CMK (cell line): ENCODE measurements around the gene PRDM10.

Source experiments
- DNase-seq: peaks from one replicate; pipeline ENCODE4 v3.0.0-alpha.2; 2010; ENCODE audit warnings: low read depth

The PRDM10 gene

GRCh38 chr11:129946965-129947364 lies 55.7 kb downstream of the PRDM10 start:
- no peak for DNase-seq

GRCh38 chr11:129946256-129946655 lies 56.4 kb downstream of the PRDM10 start:
- DNase-seq = no peak

DNA sequence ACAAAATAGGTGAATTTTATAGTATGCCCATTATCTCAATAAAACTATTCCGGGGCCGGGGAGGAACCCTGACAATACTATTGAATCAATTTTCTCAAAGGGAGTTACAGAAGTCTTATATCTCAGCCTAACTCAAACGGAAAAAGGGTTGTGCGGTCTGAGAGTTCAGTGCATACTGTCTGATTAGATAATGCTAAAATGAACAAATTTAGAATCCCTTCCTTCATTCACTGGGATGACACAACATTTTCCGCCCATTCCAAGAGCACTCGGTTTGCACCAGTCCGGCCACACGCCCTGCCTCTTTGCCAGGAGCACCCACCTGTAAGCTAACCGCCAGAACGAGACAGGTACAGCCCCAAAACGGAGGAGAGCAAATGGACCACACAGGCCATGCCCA lies 57.3 kb downstream of the PRDM10 start:
- no peak for DNase-seq

- no peak for DNase-seq
Observed at GRCh38 chr11:129944696-129945095, 57.9 kb downstream of the PRDM10 start.

GRCh38 chr11:129943036-129943435 lies 59.6 kb downstream of the PRDM10 start:
- no peak for DNase-seq

DNA sequence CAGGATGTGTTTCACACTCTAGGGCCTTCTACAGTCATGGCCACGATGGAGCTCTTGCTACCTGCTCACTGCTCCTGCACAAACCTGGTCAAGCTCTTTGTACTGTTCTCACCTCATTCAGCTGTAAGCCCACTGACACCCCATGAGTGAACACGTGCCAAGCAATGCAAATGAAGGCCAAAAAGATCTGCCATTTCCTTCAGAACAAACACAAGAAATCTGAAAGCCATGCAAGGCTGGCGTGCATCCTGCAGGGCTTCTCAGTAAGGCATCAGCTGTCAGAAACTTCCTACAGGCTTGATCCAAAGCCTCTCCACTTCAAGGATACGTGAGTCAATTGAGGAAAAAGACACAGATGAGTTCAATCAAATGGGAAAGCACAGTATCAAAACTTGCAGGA lies 63.1 kb downstream of the PRDM10 start:
- DNase-seq = no peak

DNA sequence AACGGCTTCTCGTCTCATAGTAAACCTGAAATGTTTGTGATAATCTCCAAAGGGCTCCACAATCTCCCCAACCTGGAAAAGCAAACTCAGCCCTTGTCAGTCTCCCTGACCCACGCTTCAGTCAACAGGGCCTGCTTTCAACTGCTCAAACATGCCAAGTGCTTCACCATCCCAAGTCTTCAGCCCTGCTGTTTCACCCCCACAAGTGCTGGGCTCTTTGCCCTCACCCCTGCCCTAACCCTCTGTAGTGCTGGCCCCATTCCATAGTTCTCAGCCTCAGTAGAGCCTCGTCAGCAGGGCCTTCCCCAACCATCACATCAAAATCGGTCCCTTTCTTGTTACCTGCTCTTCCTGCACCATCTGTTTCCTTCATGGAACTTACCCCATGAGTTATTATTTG lies 63.9 kb downstream of the PRDM10 start:
- DNase-seq = no peak

DNA sequence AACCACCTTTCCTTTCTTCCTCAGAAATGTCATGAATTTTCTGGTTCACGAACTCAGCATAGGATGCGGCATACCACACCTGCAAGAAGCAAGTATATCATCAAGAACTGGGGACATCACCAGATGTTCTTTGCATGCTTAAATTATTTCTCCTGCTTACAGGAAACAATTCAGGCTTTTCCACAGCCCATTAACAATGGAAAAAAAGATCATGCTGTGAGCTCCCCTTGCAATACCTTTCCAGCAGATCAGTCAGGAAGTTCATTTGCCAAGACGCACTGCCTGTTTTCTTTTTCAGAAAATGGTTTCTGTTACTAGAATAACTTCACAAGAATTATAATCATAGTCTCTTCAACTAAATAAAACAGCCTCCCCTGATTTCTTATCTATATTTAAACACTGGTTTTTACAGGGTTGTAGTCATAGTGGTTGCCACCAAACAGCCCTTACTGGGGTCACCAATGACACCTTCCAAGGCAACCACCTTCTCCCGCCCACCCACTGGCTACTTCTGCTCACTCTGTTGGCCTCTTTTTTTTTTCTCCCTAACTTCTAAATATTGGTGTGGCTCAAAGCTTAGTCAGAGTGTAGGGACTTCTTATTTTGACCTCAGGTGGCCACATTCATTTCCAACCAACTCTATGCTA lies 64.9 kb downstream of the PRDM10 start:
- no peak for DNase-seq

DNA sequence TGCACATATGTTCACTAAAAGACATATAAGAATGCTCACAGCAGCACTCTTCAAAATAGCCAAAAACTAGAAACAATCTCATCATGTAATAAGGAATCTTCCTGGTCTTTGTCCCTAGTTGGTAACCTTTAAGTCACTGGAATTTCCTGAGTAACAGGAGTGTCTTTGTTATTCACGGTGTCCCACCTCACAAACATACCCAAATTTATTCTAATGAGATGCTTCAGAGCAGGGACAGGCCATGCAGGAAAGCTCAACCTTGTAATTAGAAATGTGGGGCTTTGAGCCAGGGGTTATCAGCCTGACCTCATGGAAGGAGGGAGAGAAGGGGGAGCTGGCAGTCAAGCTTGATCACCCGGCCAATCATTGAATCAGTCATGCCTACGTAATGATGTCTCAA lies 66.9 kb downstream of the PRDM10 start:
- DNase-seq = no peak

DNA sequence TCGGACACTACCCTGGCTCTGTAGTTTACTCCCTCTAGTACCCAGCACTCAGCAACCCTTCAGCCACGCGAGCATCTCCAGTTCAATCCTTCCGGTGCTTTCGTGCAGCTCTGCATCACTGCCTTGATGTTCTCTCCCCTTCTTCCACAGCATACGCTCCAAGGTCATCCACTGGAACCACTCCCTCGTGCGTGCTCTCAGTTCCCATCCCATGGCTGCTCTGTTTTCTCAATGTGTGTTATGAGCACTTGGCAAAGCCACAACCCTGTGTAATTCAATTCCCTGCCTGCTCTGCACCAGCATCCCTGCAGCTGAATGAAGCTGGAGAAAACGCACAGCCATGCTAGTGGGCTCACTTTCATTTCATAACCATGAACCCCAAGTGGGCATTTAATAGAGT lies 68.7 kb downstream of the PRDM10 start:
- no peak for DNase-seq

DNA sequence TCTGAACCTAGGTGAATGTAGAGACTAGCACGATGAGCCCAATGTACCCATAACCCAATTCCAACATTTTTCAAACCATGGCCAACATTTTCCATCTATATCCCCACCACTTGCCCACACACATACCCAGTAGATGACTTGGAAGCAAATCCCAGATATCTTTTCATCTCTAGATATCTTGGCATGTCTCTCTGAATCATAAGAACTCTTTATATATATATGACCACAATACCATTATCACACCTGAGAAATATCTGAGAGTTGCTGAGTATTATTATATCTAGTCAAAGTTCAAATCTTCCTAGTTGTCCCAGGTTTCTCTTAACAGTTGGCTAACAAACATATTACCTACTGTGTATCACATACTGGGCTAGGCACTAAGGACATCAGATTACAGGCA lies 69.4 kb downstream of the PRDM10 start:
- DNase-seq = no peak

DNA sequence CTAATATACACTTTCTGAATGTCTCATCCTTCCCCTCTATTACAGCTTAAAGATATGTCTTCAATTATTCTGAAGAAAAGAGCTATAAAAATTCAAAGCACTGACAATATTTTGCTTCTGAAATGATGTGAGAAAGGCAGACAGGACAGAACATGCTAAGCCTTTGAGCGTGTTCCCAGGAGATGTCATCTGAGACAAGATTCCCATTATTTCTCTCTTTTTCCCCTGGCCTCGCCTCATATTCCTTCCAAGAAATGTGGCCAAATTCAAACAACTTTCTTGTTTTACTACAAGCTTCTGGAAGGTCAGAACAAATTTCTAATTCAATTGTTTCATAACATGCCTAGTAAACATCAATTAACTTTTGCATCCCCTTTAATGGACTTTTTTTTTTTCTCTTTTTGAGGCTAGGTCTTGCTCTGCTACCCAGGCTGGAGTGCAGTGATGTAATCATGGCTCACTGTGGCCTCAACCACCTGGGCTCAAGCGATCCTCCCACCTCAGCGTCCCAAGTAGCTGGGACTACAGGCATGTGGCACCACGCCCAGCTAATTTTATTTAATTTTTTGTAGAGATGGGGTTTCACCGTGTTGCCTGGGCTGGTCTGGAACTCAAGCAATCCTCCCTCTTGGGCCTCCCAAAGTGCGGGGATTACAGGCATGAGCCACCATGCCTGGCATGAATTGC lies 70.1 kb downstream of the PRDM10 start:
- no peak for DNase-seq

DNA sequence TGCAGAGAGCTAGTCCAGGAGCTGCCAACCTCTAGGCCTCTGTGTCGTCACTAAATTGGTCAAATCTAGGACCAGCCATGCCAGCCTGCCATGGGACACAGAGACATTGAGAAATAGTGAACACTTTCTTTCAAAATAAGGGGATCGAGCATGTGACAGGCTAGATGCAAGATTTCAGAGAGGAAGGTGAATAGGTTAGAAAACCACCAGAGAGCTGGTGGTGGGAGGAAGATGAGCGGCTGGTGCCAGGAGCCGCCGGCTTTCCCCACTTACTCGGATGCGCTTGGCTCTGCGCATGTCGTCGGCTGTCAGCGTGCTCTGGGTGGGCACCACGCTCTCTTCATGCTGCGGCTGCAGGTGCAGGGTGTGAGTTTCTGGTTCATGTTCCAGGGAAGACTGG lies 71.9 kb downstream of the PRDM10 start:
- DNase-seq = no peak

DNA sequence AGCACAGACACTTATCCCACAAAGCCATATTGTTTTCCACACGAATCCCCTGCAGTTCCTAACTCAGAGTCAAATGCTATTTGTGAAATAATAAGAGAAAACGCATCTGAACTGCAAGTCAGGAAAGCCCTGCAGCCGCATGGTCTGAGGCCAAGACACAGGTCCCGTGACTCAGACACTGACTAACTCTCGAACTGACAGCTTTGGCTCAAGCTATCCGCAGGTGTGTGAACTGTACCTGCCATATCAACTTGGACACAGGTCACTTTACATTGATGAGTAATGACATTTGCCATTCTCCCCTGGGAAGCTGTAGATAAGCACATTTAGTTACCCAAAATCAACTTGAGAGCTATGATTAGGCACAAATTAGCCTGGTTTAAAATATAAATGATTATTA lies 72.3 kb downstream of the PRDM10 start:
- no peak for DNase-seq

DNA sequence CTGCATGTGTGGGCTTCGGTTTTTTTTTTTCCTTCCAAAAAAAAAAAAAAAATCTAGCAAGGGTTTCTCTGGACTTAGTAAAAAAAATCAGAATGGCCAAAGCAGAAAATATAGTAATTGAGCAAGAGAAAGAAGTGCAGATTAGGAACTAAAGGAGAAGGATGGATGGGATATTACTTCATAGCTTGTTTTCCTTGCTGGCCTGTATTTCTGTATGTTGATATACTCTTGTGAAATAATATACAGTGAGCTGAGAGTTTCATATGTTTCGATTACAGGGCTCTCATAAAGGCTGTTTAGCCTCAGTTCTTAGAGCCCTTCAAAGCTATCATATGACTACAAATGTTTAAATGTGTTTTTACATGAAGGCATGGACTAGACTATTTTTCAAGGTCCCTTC lies 72.9 kb downstream of the PRDM10 start:
- DNase-seq = no peak

- no peak for DNase-seq
Observed at GRCh38 chr11:129928923-129929692, 73.5 kb downstream of the PRDM10 start.

DNA sequence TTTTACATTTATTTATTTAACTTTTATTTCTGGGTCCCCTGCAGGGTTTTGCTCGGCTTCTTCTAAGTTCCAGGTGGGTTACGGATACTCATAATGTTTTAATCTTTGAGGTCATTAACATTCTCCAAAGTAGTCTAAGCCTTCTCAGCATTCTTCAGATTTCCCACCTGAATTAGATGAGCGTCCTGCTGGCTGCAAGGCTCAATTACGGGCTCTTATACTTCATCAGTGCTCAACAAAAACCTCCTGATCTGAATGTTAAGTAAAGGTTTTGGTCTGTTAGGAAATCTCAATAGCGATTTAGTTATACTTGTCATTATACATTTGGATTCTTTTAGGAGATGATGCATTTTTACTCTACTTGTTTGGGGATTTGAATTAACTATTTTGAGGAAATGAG lies 80.0 kb downstream of the PRDM10 start:
- DNase-seq = no peak

DNA sequence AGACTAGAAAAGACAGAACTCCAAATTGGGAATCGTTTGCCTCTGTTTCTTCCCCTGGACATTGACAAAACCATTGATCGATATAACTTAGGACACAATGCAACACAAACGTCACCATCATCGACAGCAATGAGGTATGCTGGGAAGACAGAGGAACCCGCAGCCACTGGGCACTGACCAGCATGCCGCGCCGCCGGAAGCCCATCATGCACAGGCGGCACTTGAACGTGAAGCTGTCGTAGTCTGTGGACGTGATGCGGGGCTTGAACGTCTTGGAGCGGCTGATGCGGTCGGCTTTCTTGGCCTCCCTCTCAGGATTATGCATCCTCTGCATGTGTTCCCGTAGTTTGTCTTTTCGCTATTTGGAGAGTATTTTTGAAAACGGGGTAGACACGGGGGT lies 84.3 kb downstream of the PRDM10 start:
- DNase-seq = no peak

GRCh38 chr11:129917231-129917630 lies 85.4 kb downstream of the PRDM10 start:
- DNase-seq = no peak

DNA sequence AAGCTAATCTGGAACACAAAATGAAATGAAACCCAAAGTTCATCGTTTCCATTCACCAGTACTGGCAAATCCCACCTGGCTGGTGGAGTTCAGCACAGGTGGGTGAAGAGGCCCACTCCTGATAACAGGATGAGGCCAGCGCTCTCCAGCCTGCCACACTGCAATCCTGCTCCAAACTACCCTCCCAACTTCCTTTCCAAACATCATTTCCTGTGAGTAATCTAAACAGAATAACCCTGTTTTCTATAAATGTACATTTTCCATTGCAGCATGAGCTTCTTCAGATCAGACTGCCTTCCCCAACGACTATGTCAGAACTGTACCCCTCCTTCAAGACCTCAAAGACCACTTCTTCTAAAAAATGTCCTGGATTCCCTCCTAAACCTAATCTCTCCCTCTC lies 91.3 kb downstream of the PRDM10 start:
- DNase-seq = no peak

- no peak for DNase-seq
Observed at GRCh38 chr11:129910360-129910759, 92.3 kb downstream of the PRDM10 start.

- no peak for DNase-seq
Observed at GRCh38 chr11:129905402-129905801, 97.2 kb downstream of the PRDM10 start.

DNA sequence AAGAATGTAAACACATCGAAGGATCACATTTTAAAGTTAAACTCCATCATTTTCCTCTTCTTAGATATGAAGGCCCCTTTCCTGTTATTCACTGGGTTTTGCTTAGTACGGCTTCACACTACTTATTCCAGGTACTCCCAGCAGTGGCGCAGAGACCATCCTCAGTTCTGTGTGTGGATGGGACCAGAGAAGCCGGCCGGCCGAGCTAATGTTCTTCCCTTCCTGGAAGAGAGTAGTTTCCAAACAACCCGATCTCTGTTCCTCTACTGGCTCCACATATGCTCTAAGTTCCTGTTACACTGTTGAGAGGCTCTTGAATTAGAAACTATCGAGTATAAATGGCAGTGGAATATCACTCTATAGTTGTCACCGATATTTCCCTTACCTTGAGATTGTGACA lies 106.6 kb downstream of the PRDM10 start:
- DNase-seq = no peak
